Gastrocnemius medialis (tissue), 4 donors: ENCODE results near the gene GALNT13. TPM values are rescaled to one million over a fixed set of nuclear protein-coding genes. Genes with fewer than 3 reads are reported as not detected.
"Not testable (repeated sequence)": the region's sequence is repeated elsewhere in the genome, so short reads cannot be mapped to it uniquely, and the experiment has no call there.

Source experiments
- ATAC-seq, 2 donors: fragments of 150-250 bp; one replicate each; pipeline ENCODE4 v1.9.1; 2016
- DNase-seq, 2 donors: peaks; one replicate each; pipeline ENCODE4 v3.0.0-alpha.2; 2019
- H3K27ac ChIP-seq, 4 donors: fragments of 200-600 bp; sonication (generic); 1 replicate in 1 of 4; 2 replicates in 3 of 4; pipeline ENCODE4 v1.5.1; 2016 to 2018; ENCODE audit warnings: mild to moderate bottlenecking in 2 of 4, moderate library complexity in 1 of 4
- H3K27me3 ChIP-seq, 3 donors: fragments of 200-600 bp; sonication (generic) in 2 of 3; 1 replicate in 1 of 3; 2 replicates in 2 of 3; pipeline versions ENCODE4 v1.5.1 to v1.6.0; 2016 to 2019; ENCODE audit warnings: mild to moderate bottlenecking in 1 of 3, moderate library complexity in 1 of 3
- H3K36me3 ChIP-seq, 2 donors: fragments of 200-600 bp; sonication (generic) in 1 of 2; one replicate each; pipeline ENCODE4 v1.5.1; 2017 to 2018
- H3K4me1 ChIP-seq, 2 donors: fragments of 200-600 bp; sonication (generic) in 1 of 2; one replicate each; pipeline ENCODE4 v1.5.1; 2016 to 2017; ENCODE audit warnings: mild to moderate bottlenecking in 2 of 2
- H3K4me3 ChIP-seq, 4 donors: fragments of 200-600 bp; sonication (generic) in 3 of 4; 1 replicate in 1 of 4; 2 replicates in 3 of 4; pipeline ENCODE4 v1.5.1; 2016 to 2019; ENCODE audit warnings: mild to moderate bottlenecking in 2 of 4
- H3K9me3 ChIP-seq, 3 donors: fragments of 200-600 bp; sonication (generic) in 2 of 3; 1 replicate in 1 of 3; 2 replicates in 2 of 3; pipeline ENCODE4 v1.5.1; 2016 to 2019
- CTCF ChIP-seq, 5 experiments: fragments of 450-650 bp in 3 of 5; fragments of 200-600 bp in 2 of 5; sonication (generic) in 2 of 5; IDR thresholded peaks in 4 of 5; conservative IDR thresholded peaks in 1 of 5; 1 replicate in 4 of 5; 2 replicates in 1 of 5; pipeline ENCODE4 v1.5.1; 2016 to 2019; ENCODE audit warnings: antibody characterized with exemption in 5 of 5, mild to moderate bottlenecking in 3 of 5, moderate library complexity in 3 of 5
- POLR2A ChIP-seq, 2 donors: fragments of 450-650 bp; IDR thresholded peaks; one replicate each; pipeline ENCODE4 v1.6.1; 2017; ENCODE audit warnings: antibody characterized with exemption in 2 of 2, mild to moderate bottlenecking in 2 of 2, moderate library complexity in 2 of 2
- in situ Hi-C, 4 donors: fragments of 200-750 bp; cut with MboI; loops; one replicate each; pipeline versions ENCODE4 v1.15.0 to v1.8.0; 2017; ENCODE audit warnings: low sequenced_read_pairs in 4 of 4
- intact Hi-C: fragments of 100-400 bp; cut with DNase I; formaldehyde crosslinking; loops from one replicate; pipeline ENCODE4 v1.15.1; 2023; ENCODE audit warnings: low total_unique reads
- total RNA-seq, 4 donors: library from RNA; depleted of rRNA; stranded (reverse); fragments of >200 nt; gene quantifications; one replicate each; pipeline versions ENCODE4 v1.1.0 to v1.2.3, GENCODE V29; 2016

Gene GALNT13
- total RNA-seq, 4 donors from 2014 or later, result 0.10 TPM; not detected in 3

- DNase-seq (no peak), ATAC-seq (no peak)
- Histone ChIP-seq H3K27me3 (no peaks in the 10 kb centered on the region), H3K4me1 (no peaks in the 10 kb centered on the region), H3K4me3 (no peak overlapping the region), H3K9me3 (no peaks in the 10 kb centered on the region), H3K36me3 (no peaks in the 10 kb centered on the region), H3K27ac (no peak overlapping the region)
- intact Hi-C loops, result no loop called here
- no peak for TF ChIP-seq POLR2A (IDR thresholded peaks at IDR 0.05)
- no peak for TF ChIP-seq CTCF (IDR thresholded peaks at IDR 0.05 in 4 of 5, conservative IDR thresholded peaks at IDR 0.05 in 1 of 5)
- in situ Hi-C loops, result no loop called here
These were observed 590.9 kb downstream of the GALNT13 start for GRCh38 chr2:154462634-154463033.

- Histone ChIP-seq H3K27ac (no peak overlapping the region), H3K9me3 (no peaks in the 10 kb centered on the region), H3K4me3 (no peak overlapping the region), H3K36me3 (no peaks in the 10 kb centered on the region), H3K4me1 (no peaks in the 10 kb centered on the region), H3K27me3 (no peaks in the 10 kb centered on the region)
- ATAC-seq, result no peak
- in situ Hi-C loops, result no loop called here
- TF ChIP-seq POLR2A (IDR thresholded peaks at IDR 0.05) (no peak), CTCF (IDR thresholded peaks at IDR 0.05 in 4 of 5, conservative IDR thresholded peaks at IDR 0.05 in 1 of 5) (no peak)
- intact Hi-C loops, result no loop called here
- no peak for DNase-seq
These were observed 594.5 kb downstream of the GALNT13 start for GRCh38 chr2:154466226-154466625.

GRCh38 chr2:154470376-154470775 lies 598.7 kb downstream of the GALNT13 start:
- Histone ChIP-seq H3K27me3 (no peaks in the 10 kb centered on the region), H3K4me3 (no peak overlapping the region), H3K27ac (no peak overlapping the region), H3K4me1 (no peaks in the 10 kb centered on the region), H3K9me3 (no peaks in the 10 kb centered on the region), H3K36me3 (no peaks in the 10 kb centered on the region)
- no peak for TF ChIP-seq CTCF (IDR thresholded peaks at IDR 0.05 in 4 of 5, conservative IDR thresholded peaks at IDR 0.05 in 1 of 5)
- TF ChIP-seq POLR2A (IDR thresholded peaks at IDR 0.05), result no peak
- intact Hi-C loops (no loop called here), in situ Hi-C loops (no loop called here)
- DNase-seq (no peak), ATAC-seq (no peak)

- in situ Hi-C loops, H3K27ac ChIP-seq, intact Hi-C loops, H3K4me3 ChIP-seq, H3K9me3 ChIP-seq, H3K27me3 ChIP-seq, DNase-seq, H3K36me3 ChIP-seq, H3K4me1 ChIP-seq, ATAC-seq: not testable (repeated sequence)
These were observed 599.8 kb downstream of the GALNT13 start for GRCh38 chr2:154471492-154471891.

- in situ Hi-C loops (no loop called here), intact Hi-C loops (no loop called here)
- no peaks in the 10 kb centered on the region for H3K36me3 ChIP-seq
- H3K27ac ChIP-seq, result no peak overlapping the region
- H3K9me3 ChIP-seq, result no peaks in the 10 kb centered on the region
- no peak for ATAC-seq
- no peaks in the 10 kb centered on the region for H3K4me1 ChIP-seq
- no peaks in the 10 kb centered on the region for H3K27me3 ChIP-seq
- no peak for DNase-seq
- TF ChIP-seq CTCF (IDR thresholded peaks at IDR 0.05 in 4 of 5, conservative IDR thresholded peaks at IDR 0.05 in 1 of 5), result no peak
- no peak for TF ChIP-seq POLR2A (IDR thresholded peaks at IDR 0.05)
- no peak overlapping the region for H3K4me3 ChIP-seq
These were observed 605.6 kb downstream of the GALNT13 start for GRCh38 chr2:154477319-154477718.
